Aorta (tissue), 5 donors: ENCODE data around the gene IRF6. TPM values are rescaled to one million over a fixed set of nuclear protein-coding genes. Genes with fewer than 3 reads are reported as not detected.
A peak's percentile ranks its signal among the peaks of the same experiment; 100 is the strongest.

Experiments
- ATAC-seq: fragments of 200-7000 bp; cut with Tn5 transposase; one replicate; pipeline ENCODE4 v1.9.1; 2022; ENCODE audit warnings: moderate library complexity; ENCODE audit not compliant: low FRiP score
- DNase-seq, 2 donors: peaks; one replicate each; pipeline ENCODE4 v3.0.0-alpha.2; 2020
- H3K27ac ChIP-seq, 2 donors: one replicate each; pipeline ENCODE4 v1.5.1; 2013; ENCODE audit warnings: low read length in 2 of 2, mild to moderate bottlenecking in 2 of 2, moderate library complexity in 2 of 2, control low read depth in 1 of 2, inconsistent platforms in 1 of 2, low read depth in 1 of 2
- H3K27me3 ChIP-seq, 2 donors: one replicate each; pipeline ENCODE4 v1.6.1; 2013; ENCODE audit warnings: control low read depth in 1 of 2, low read length in 1 of 2, mild to moderate bottlenecking in 1 of 2, moderate library complexity in 1 of 2; ENCODE audit not compliant: insufficient read depth in 2 of 2, control insufficient read depth in 1 of 2
- H3K36me3 ChIP-seq, 2 donors: one replicate each; pipeline ENCODE4 v1.6.1; 2013; ENCODE audit warnings: control low read depth in 1 of 2, low read length in 1 of 2, mild to moderate bottlenecking in 1 of 2; ENCODE audit not compliant: insufficient read depth in 2 of 2, control insufficient read depth in 1 of 2
- H3K4me1 ChIP-seq, 2 donors: one replicate each; pipeline ENCODE4 v1.6.1; 2013; ENCODE audit warnings: low read length in 2 of 2, control low read depth in 1 of 2, mild to moderate bottlenecking in 1 of 2, moderate library complexity in 1 of 2; ENCODE audit not compliant: insufficient read depth in 2 of 2, control insufficient read depth in 1 of 2
- H3K4me3 ChIP-seq, 2 donors: one replicate each; pipeline ENCODE4 v1.5.1; 2013; ENCODE audit warnings: low read length in 2 of 2, control low read depth in 1 of 2, mild to moderate bottlenecking in 1 of 2
- H3K9me3 ChIP-seq: one replicate; pipeline ENCODE4 v1.6.1; 2013; ENCODE audit warnings: mild to moderate bottlenecking, low read length; ENCODE audit not compliant: control insufficient read depth
- WGBS, 2 donors: extraction: QIAGEN DNeasy Blood & Tissue Kit; methylation state at CpG; one replicate each; pipeline ENCODE4 v1.1.7; 2013; 5-methylcytosine and 5-hydroxymethylcytosine counted together
- intact Hi-C, 2 donors: fragments of 100-400 bp; cut with DNase I; formaldehyde crosslinking; loops; one replicate each; pipeline versions ENCODE4 v1.14.2 to v1.15.0; 2022
- polyA plus RNA-seq, 2 donors: library from polyadenylated mRNA; stranded (reverse); fragments of 200-250 nt; gene quantifications; one replicate each; pipeline ENCODE4 v1.2.3, GENCODE V29; 2013
- total RNA-seq, 2 donors: library from RNA; stranded (reverse); fragmentation: NEBNext Ultra II Directional; extraction: Animal tissue kit (Norgen Biotek cat#: 25700); gene quantifications; one replicate each; pipeline ENCODE4 v1.2.1, GENCODE V29; 2021
- donor health status: healthy with polysubstance abuse.
- donor health status: Bipolar disorder and iron deficiency.
- donor health status: DM: no; HTN: no; CAD: no.
- donor health status: DM: no; HTN: no; CAD: no.
- donor health status: DM: yes; HTN: yes; CAD: no.

IRF6 gene
- total and polyA plus RNA-seq, 4 donors, result 1.9 to 9.8 (median 3.2) TPM

DNA sequence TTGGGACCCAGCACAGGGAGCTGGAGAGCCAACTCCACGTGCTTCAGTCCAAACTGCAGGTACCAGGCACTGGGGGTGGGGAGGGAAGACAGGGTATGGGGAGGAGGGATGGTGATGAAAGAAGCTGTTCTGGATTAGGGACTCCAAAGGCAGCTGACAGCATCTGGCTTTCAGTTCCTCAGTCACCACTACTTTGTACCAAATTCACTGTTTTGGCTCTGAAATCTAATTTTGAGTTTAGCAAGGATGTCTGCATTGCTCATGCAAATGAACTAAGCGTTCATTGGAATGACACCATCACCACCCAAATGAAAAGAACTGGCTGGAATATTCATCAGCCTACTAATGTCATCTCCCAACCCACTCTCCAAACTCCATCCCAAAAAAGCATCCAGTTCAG lies 30.3 kb downstream of the IRF6 start:
- ATAC-seq (no peak), DNase-seq (no peak)
- no peak overlapping the region for H3K4me3 ChIP-seq
- intact Hi-C loops, result no loop called here
- H3K4me1 ChIP-seq, result no peaks in the 10 kb centered on the region
- H3K36me3 ChIP-seq, result no peaks in the 10 kb centered on the region
- 57 to 64% methylated on average over 2 of the region's 2 CpGs for WGBS, 2 donors
- no peaks in the 10 kb centered on the region for H3K27me3 ChIP-seq
- no peak overlapping the region for H3K27ac ChIP-seq
- no peaks in the 10 kb centered on the region for H3K9me3 ChIP-seq

DNA sequence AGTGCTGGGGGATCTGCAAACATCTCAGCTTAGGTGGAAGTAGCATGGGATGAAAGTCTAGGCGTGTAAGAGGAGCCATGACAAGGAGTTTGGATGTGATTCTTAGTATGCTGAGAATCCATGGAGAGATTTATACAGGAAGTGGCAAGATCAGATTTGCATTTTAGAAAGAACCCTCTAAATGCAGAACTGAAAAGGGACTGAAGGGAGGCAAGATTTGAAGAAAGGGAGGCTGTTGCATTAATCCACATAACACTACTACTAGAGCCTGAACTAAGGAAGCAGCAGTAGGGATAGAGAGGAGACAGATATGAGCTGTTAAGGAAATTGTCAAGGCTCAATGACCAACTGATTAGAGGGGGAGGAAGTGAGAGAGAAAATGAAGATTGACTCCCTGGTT lies 31.4 kb downstream of the IRF6 start:
- intact Hi-C loops, result no loop called here
- no peak for DNase-seq
- H3K9me3 ChIP-seq, result no peaks in the 10 kb centered on the region
- WGBS, 2 donors, result 88 to 100% methylated on average over 1 of the region's 1 CpG
- H3K4me1 ChIP-seq, result peaks cover 0 to 2% of the 10 kb centered on the region in 2 donors
- ATAC-seq, result no peak
- no peaks in the 10 kb centered on the region for H3K36me3 ChIP-seq
- no peaks in the 10 kb centered on the region for H3K27me3 ChIP-seq
- H3K4me3 ChIP-seq, result no peak overlapping the region
- no peak overlapping the region for H3K27ac ChIP-seq

DNA sequence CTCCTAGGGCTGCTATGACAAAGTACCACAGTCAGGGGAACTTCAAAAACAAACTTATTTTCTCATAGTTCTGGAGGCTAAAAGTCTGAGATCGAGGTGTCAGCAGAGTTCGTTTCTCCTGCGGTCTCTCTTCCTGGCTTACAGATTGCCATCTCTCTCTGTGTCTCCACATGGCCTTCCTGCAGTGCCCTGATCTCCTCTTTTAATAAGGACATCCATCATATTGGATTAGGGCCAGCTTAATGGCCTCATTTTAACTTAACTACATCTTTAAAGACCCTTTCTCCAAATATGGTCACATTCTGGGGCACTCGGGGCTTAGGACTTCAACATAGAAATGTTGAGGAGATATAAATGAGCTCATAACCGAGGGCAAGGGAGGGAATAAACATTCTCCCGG lies 33.8 kb downstream of the IRF6 start:
- WGBS, 2 donors, result 26 to 36% methylated on average over 6 of the region's 6 CpGs
- no peaks in the 10 kb centered on the region for H3K27me3 ChIP-seq
- no peak for ATAC-seq
- peaks cover 0 to 2% of the 10 kb centered on the region in 2 donors for H3K4me1 ChIP-seq
- DNase-seq, result no peak
- no peak overlapping the region for H3K27ac ChIP-seq
- H3K4me3 ChIP-seq, result no peak overlapping the region
- H3K9me3 ChIP-seq, result no peaks in the 10 kb centered on the region
- intact Hi-C loops, result no loop called here
- no peaks in the 10 kb centered on the region for H3K36me3 ChIP-seq

DNA sequence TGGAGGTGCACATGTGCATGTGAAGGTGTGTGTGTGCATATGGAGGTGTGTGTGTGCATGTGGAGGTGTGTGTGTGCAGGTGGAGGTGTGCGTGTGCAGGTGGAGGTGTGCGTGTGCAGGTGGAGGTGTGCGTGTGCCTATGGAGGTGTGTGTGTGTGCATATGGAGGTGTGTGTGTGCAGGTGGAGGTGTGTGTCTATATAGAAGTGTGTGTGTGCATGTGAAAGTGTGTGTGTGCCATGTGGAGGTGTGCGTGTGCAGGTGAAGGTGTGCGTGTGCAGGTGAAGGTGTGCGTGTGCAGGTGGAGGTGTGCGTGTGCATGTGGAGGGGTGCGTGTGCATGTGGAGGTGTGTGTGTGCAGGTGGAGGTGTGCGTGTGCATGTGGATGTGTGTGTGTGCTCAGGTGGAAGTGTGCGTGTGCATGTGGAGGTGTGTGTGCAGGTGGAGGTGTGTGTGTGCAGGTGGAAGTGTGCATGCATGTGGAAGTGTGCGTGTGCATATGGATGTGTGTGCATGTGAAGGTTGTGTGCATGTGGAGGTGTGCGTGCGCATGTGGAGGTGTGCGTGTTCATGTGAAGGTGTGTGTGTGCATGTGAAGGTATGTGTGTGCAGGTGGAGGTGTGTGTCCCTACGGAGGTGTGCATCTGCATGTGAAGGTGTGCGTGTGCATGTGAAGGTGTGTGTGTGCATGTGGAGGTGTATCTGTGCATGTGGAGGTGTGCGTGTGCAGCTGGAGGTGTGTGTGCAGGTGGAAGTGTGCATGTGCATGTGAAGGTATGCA lies 35.1 kb downstream of the IRF6 start:
- Histone ChIP-seq H3K4me3 (no peak overlapping the region), H3K9me3 (no peaks in the 10 kb centered on the region), H3K27ac (no peak overlapping the region), H3K36me3 (no peaks in the 10 kb centered on the region), H3K4me1 (peaks cover 0 to 2% of the 10 kb centered on the region in 2 donors), H3K27me3 (no peaks in the 10 kb centered on the region)
- ATAC-seq (no peak), DNase-seq (no peak)
- 93 to 95% methylated on average over 17 of the region's 17 CpGs for WGBS, 2 donors
- intact Hi-C loops, result no loop called here

DNA sequence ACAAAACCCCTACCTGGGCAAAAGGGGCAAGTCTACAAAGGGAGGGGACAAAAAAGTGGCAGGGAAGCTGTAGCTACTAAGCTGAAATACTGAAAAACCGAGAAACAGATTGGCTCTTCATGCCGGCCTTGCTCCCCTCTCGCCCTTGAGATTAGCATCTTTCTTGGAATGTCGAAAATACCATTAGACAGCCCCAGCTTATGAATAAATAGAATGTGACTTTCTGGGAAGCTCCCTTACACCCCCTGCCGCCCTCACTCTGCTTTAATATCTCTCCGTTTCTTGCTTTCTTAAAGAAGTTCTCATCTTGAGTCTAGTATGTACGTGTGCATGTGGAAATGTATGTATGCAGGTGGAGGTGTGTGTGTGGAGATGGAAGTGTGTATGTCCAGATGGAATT lies 36.0 kb downstream of the IRF6 start:
- DNase-seq (no peak), ATAC-seq (peak; percentile 24)
- H3K4me3 ChIP-seq, result no peak overlapping the region
- WGBS, 2 donors, result 48 to 62% methylated on average over 7 of the region's 7 CpGs
- H3K27ac ChIP-seq, result peak overlapping the region; percentile 78 to 97
- no peaks in the 10 kb centered on the region for H3K36me3 ChIP-seq
- intact Hi-C loops, result no loop called here
- H3K27me3 ChIP-seq, result no peaks in the 10 kb centered on the region
- H3K9me3 ChIP-seq, result no peaks in the 10 kb centered on the region
- H3K4me1 ChIP-seq, result peaks cover 0 to 2% of the 10 kb centered on the region in 2 donors

DNA sequence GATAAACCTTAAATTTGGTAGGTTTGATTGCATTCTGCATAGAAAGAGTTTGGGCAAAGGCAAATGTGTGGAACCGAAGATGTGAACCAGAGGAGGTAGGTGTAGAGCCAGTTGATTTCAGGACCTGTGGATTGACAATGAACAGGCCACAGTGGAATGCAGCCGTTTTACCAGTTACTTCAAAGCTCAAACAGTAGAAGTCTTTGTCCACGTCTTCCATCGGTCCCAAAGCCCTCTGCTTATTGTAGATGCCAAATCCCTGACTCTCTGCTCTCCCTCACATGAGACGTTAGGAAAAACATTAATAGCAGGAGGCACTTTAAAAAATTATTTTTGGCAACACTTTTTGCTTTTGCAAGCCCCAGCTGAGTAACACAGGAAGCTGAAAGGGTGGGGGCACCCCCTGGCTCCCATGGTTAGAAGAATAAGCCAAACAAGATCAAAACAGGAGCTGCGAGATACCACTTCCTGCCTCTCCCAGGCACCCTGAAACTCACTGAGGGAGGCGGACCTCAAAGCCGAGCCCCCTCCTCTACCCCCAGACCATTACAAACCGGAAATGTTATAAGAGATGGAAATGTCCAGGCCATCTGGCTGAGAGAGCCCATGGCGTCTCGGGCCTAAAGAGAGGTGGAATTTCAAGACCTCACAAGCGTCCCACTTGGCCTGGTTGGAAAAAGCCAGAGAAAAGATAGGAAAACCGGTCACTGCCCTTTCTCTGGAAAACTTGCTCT lies 36.6 kb downstream of the IRF6 start:
- Histone ChIP-seq H3K36me3 (no peaks in the 10 kb centered on the region), H3K27ac (peak overlapping the region; percentile 78 to 97), H3K27me3 (no peaks in the 10 kb centered on the region), H3K4me3 (no peak overlapping the region), H3K4me1 (peaks cover 0 to 2% of the 10 kb centered on the region in 2 donors), H3K9me3 (no peaks in the 10 kb centered on the region)
- ATAC-seq (peak; percentile 88), DNase-seq (peak; percentile 85 to 91)
- WGBS, 2 donors, result 3% methylated on average over 13 of the region's 13 CpGs
- intact Hi-C loops, result no loop called here

DNA sequence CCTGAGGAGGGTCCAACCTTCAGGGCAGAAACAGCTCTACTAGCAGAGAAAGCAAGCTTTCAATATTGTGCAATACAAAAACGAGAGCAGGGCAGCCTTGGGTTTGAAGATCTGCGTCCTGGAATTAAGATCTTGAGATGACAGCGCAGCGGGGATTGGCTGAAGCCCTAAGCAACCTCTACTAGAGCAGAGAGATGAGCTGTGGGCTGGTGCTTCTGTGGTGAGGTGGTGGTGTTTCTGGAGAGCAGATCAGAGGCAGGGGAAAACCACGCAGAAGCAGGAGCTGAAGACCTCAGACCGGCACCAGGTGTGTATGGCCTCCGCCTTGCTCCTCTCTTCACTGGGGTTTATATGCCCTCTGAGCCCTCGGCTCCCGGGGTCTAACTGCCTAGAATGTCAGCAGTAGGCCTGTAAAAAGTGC lies 37.6 kb downstream of the IRF6 start:
- ATAC-seq (no peak), DNase-seq (no peak)
- H3K27ac ChIP-seq, result peak overlapping the region in 1 of 2 donors; percentile 33
- no peaks in the 10 kb centered on the region for H3K27me3 ChIP-seq
- WGBS, 2 donors, result 89 to 95% methylated on average over 9 of the region's 9 CpGs
- no peaks in the 10 kb centered on the region for H3K36me3 ChIP-seq
- intact Hi-C loops, result no loop called here
- H3K9me3 ChIP-seq, result no peaks in the 10 kb centered on the region
- H3K4me3 ChIP-seq, result no peak overlapping the region
- H3K4me1 ChIP-seq, result peaks cover 0 to 2% of the 10 kb centered on the region in 2 donors

DNA sequence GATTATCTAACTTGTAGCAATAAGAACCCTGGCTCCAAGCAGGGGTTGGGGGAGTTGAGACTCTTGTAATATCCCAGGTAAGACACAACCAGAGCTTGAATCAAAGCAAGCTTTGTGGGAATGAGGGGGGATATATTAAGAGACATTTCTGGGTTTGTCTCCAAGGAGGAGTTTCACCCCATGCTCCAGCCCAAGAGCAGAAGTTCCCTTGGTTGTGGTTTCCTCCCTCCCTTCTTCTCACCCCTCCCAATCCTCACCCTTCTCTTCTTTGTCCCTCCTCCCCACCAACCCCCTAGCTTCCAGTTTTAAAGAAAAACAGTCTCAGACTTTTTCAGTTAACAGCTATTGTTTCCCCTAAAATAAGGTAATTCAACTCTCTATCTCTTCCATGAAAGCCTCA lies 38.2 kb downstream of the IRF6 start:
- no peaks in the 10 kb centered on the region for H3K27me3 ChIP-seq
- ATAC-seq (no peak), DNase-seq (no peak)
- H3K36me3 ChIP-seq, result no peaks in the 10 kb centered on the region
- peaks cover 0 to 2% of the 10 kb centered on the region in 2 donors for H3K4me1 ChIP-seq
- no peak overlapping the region for H3K27ac ChIP-seq
- no peak overlapping the region for H3K4me3 ChIP-seq
- intact Hi-C loops, result no loop called here
- no peaks in the 10 kb centered on the region for H3K9me3 ChIP-seq

DNA sequence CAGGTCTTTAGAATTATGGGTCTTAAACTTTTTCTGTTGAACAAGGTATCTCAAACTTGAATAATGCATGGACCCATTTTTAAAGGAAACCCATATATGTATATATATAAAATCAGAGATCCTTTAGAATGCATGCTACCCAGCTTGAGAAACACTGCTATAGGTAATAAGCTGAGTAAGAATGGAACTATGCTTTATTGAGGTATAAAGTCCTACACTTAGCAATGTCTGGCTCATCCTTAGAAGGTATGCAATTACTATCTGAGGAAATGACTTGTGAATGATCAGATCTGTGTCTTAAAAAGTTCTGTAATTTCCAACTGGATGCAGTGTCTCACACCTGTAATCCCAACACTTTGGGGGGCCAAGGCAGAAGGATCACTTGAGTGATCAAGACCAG lies 38.8 kb downstream of the IRF6 start:
- no peak overlapping the region for H3K4me3 ChIP-seq
- intact Hi-C loops, result no loop called here
- H3K27me3 ChIP-seq, result no peaks in the 10 kb centered on the region
- peaks cover 0 to 2% of the 10 kb centered on the region in 2 donors for H3K4me1 ChIP-seq
- DNase-seq (no peak), ATAC-seq (no peak)
- H3K9me3 ChIP-seq, result no peaks in the 10 kb centered on the region
- no peak overlapping the region for H3K27ac ChIP-seq
- H3K36me3 ChIP-seq, result no peaks in the 10 kb centered on the region
